WTC11 (cell line): Measurements from ENCODE around the gene MPP1. TPM values are rescaled to one million over a fixed set of nuclear protein-coding genes. Genes with fewer than 3 reads are reported as not detected.

Source experiments
- ATAC-seq: fragments of 200-7000 bp; cut with Tn5 transposase; 2 replicates; pipeline ENCODE4 v1.10.0; 2021; ENCODE audit warnings: mild to moderate bottlenecking, moderate library complexity
- CTCF ChIA-PET: fragments of 300-600 bp; sonication (Branson Sonifier 250); formaldehyde crosslinking; loops from one replicate; lab custom pipeline; 2021; ENCODE audit warnings: antibody characterized with exemption; lab: Charles Lee
- POLR2A ChIA-PET: fragments of 350-600 bp; sonication (Branson Sonifier 250); formaldehyde crosslinking; loops from one replicate; lab custom pipeline; 2021; ENCODE audit warnings: antibody characterized with exemption; lab: Charles Lee
- DNase-seq: peaks from one replicate; pipeline ENCODE4 v3.0.0; 2021; ENCODE audit warnings: low spot score
- H3K27ac Mint-ChIP-seq: 2 replicates; pipeline ENCODE4 v1.8.0; 2021; ENCODE audit warnings: mixed read lengths
- H3K27me3 Mint-ChIP-seq: 2 replicates; pipeline ENCODE4 v1.8.0; 2021; ENCODE audit warnings: low read depth, mild to moderate bottlenecking, moderate library complexity, mixed read lengths
- H3K36me3 Mint-ChIP-seq: 2 replicates; pipeline ENCODE4 v1.8.0; 2021; ENCODE audit warnings: mixed read lengths
- H3K4me1 Mint-ChIP-seq: 2 replicates; pipeline ENCODE4 v1.8.0; 2022; ENCODE audit warnings: mixed read lengths
- H3K4me3 Mint-ChIP-seq: 2 replicates; pipeline ENCODE4 v1.8.0; 2021; ENCODE audit warnings: mild to moderate bottlenecking, moderate library complexity, mixed read lengths
- H3K9me3 Mint-ChIP-seq: 2 replicates; pipeline ENCODE4 v1.8.0; 2021; ENCODE audit warnings: mixed read lengths
- ATF3 ChIP-seq: sonication (generic); formaldehyde crosslinking; conservative IDR thresholded peaks from 2 replicates; pipeline ENCODE4 v1.8.1; 2022; ENCODE audit warnings: mild to moderate bottlenecking, missing genetic modification reagents
- CDX4 ChIP-seq: fragments of 250-450 bp; sonication (Bioruptor Pico); IDR thresholded peaks from 2 replicates; pipeline ENCODE4 v1.9.0; 2021; ENCODE audit warnings: moderate library complexity, mild to moderate bottlenecking, inconsistent platforms, borderline replicate concordance
- CTCF ChIP-seq: fragments of 200-600 bp; IDR thresholded peaks from 2 replicates; pipeline ENCODE4 v1.8.0; 2022; ENCODE audit warnings: antibody characterized with exemption
- E2F1 ChIP-seq: sonication (generic); formaldehyde crosslinking; IDR thresholded peaks from 2 replicates; pipeline ENCODE4 v1.8.0; 2022; ENCODE audit warnings: mild to moderate bottlenecking, missing genetic modification reagents
- ELF4 ChIP-seq: sonication (generic); formaldehyde crosslinking; IDR thresholded peaks from 2 replicates; pipeline ENCODE4 v1.8.1; 2022; ENCODE audit warnings: low read depth, mild to moderate bottlenecking, moderate library complexity, missing genetic modification reagents
- EMX1 ChIP-seq: fragments of 250-450 bp; sonication (Bioruptor Pico); IDR thresholded peaks from 2 replicates; pipeline ENCODE4 v1.8.0; 2021; ENCODE audit warnings: mild to moderate bottlenecking
- ERG ChIP-seq: fragments of 250-450 bp; sonication (Bioruptor Pico); IDR thresholded peaks from 2 replicates; pipeline ENCODE4 v1.8.0; 2021; ENCODE audit warnings: mild to moderate bottlenecking
- JAZF1 ChIP-seq: fragments of 250-450 bp; sonication (Bioruptor Pico); IDR thresholded peaks from 2 replicates; pipeline ENCODE4 v1.9.0; 2021; ENCODE audit warnings: moderate library complexity, mild to moderate bottlenecking, inconsistent platforms
- JUN ChIP-seq: sonication (generic); formaldehyde crosslinking; IDR thresholded peaks from 2 replicates; pipeline ENCODE4 v1.8.0; 2023; ENCODE audit warnings: mild to moderate bottlenecking, missing genetic modification reagents
- NFYB ChIP-seq: sonication (generic); formaldehyde crosslinking; conservative IDR thresholded peaks from 2 replicates; pipeline ENCODE4 v1.8.0; 2022; ENCODE audit warnings: low read depth, missing genetic modification reagents
- NR2C2 ChIP-seq: sonication (generic); formaldehyde crosslinking; IDR thresholded peaks from 2 replicates; pipeline ENCODE4 v1.8.0; 2022; ENCODE audit warnings: mild to moderate bottlenecking, missing genetic modification reagents
- PREB ChIP-seq: sonication (generic); formaldehyde crosslinking; IDR thresholded peaks from 2 replicates; pipeline ENCODE4 v1.8.1; 2022; ENCODE audit warnings: mild to moderate bottlenecking, missing genetic modification reagents, moderate library complexity, borderline replicate concordance
- SP1 ChIP-seq: sonication (generic); formaldehyde crosslinking; conservative IDR thresholded peaks from 2 replicates; pipeline ENCODE4 v1.8.1; 2022; ENCODE audit warnings: missing genetic modification reagents
- ZSCAN18 ChIP-seq: fragments of 250-450 bp; sonication (Bioruptor Pico); IDR thresholded peaks from 2 replicates; pipeline ENCODE4 v2.1.2; 2022; ENCODE audit warnings: mild to moderate bottlenecking, moderate library complexity
- total RNA-seq: library from RNA; stranded (reverse); gene quantifications from 3 replicates; pipeline ENCODE4 v1.2.3, GENCODE V29; 2021

The MPP1 gene
- total RNA-seq, 1 experiment from 2014 or later = 15.8 TPM

GRCh38 chrX:154749856-154750255 is 55.4 kb downstream of the MPP1 start:
- Mint-ChIP-seq H3K36me3 (no peaks in the 10 kb centered on the region), H3K4me3 (peak overlapping the region; percentile 57), H3K4me1 (peaks cover 9% of the 10 kb centered on the region), H3K9me3 (no peaks in the 10 kb centered on the region), H3K27me3 (peaks cover 51% of the 10 kb centered on the region), H3K27ac (no peak overlapping the region)
- DNase-seq (no peak), ATAC-seq (no peak)
- ChIA-PET POLR2A (no interaction called here), CTCF (interaction anchor here (1.2 to 1.7 kb wide), 3 partner anchors 9 to 91 kb away, joined by 6 to 7 read pairs (median 6); no protein-coding TSS in a partner anchor)
- TF ChIP-seq NR2C2 (CRISPR knock-in tag) (no peak), NFYB (CRISPR knock-in tag) (no peak), ZSCAN18 (CRISPR knock-in tag) (no peak), E2F1 (no peak), CDX4 (CRISPR knock-in tag) (no peak), SP1 (CRISPR knock-in tag) (no peak), ATF3 (CRISPR knock-in tag) (no peak)

- ATAC-seq = peak; percentile 50
- Mint-ChIP-seq H3K27me3 (peaks cover 46% of the 10 kb centered on the region), H3K9me3 (no peaks in the 10 kb centered on the region), H3K4me1 (peaks cover 9% of the 10 kb centered on the region), H3K27ac (no peak overlapping the region), H3K4me3 (no peak overlapping the region), H3K36me3 (no peaks in the 10 kb centered on the region)
- ChIA-PET POLR2A (interaction anchor here (1.2 kb wide), 1 partner anchor 56 kb away, joined by 3 read pairs; the partner anchor contains the start of gene MPP1), CTCF (interaction anchor here (0.6 to 1.8 kb wide), 17 partner anchors 8 to 221 kb away, joined by 3 to 12 read pairs (median 4); partner anchors contain the start of gene DKC1)
- DNase-seq = peak; percentile 15
- no peak for TF ChIP-seq PREB
- peak; percentile 39; the same call in 1 of the 2 replicates for TF ChIP-seq CTCF
These were observed 56.5 kb downstream of the MPP1 start for GRCh38 chrX:154748712-154749339.

- no peak for DNase-seq
- Mint-ChIP-seq H3K27me3 (no peaks in the 10 kb centered on the region), H3K9me3 (no peaks in the 10 kb centered on the region), H3K4me3 (no peak overlapping the region), H3K36me3 (no peaks in the 10 kb centered on the region), H3K27ac (no peak overlapping the region), H3K4me1 (no peaks in the 10 kb centered on the region)
- no peak for ATAC-seq
- CTCF ChIA-PET = no interaction called here
- POLR2A ChIA-PET = no interaction called here
- TF ChIP-seq JAZF1 (no peak), NR2C2 (CRISPR knock-in tag) (no peak), ERG (CRISPR knock-in tag) (no peak), ELF4 (no peak), JUN (CRISPR knock-in tag) (no peak), EMX1 (CRISPR knock-in tag) (no peak)
- TF ChIP-seq, all 79 proteins: peak for 0
These were observed 62.7 kb downstream of the MPP1 start for GRCh38 chrX:154742613-154743012.
